Mesangial cell (primary cell): ENCODE data around the gene PRMT1. TPM values are rescaled to one million over a fixed set of nuclear protein-coding genes. Genes with fewer than 3 reads are reported as not detected.

Source experiments
- total RNA-seq: library from RNA; depleted of rRNA; stranded (reverse); fragments of >200 nt; gene quantifications from 2 replicates; pipeline ENCODE4 v1.2.3, GENCODE V29; 2015

PRMT1 gene
- 222 and 459 TPM in 2 replicates for total RNA-seq

DNA sequence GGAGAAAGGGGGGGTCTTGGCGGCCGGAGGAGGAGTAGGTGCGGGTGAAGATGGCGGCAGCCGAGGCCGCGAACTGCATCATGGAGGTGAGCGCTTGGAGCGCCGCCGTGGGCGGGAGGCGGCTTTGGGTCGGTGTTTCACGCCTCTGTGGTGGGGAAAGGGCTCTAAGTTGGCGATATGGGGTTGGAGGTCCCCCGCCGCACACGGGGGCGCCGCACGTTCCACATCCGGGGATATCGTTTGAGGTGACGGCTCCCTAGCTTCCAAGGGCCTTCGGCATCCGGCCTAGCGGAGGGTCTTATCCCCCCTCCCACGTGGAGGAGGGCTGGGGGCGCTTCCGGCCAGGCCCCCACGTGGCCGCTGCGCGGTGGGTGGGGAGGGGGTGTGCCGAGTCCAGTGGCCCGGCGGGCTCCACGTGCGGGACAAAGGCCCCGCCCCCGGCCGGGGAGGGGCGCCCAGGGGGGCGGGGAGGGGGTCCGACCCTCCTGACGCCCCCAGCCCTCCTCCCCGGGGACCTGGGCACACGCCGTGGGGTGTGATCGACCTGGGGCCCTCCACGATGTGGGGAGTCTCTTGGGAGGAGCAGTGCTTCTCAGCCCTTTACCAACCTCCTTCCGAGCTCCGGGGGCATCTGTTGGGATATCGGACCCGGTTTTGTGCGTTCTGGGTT lies at the start of gene PRMT1:
Gene PRMT1, plus strand, starts transcription at position 41 of the 670 bp plus-strand sequence. Its CDS starts 10 bp downstream, at position 51.

DNA sequence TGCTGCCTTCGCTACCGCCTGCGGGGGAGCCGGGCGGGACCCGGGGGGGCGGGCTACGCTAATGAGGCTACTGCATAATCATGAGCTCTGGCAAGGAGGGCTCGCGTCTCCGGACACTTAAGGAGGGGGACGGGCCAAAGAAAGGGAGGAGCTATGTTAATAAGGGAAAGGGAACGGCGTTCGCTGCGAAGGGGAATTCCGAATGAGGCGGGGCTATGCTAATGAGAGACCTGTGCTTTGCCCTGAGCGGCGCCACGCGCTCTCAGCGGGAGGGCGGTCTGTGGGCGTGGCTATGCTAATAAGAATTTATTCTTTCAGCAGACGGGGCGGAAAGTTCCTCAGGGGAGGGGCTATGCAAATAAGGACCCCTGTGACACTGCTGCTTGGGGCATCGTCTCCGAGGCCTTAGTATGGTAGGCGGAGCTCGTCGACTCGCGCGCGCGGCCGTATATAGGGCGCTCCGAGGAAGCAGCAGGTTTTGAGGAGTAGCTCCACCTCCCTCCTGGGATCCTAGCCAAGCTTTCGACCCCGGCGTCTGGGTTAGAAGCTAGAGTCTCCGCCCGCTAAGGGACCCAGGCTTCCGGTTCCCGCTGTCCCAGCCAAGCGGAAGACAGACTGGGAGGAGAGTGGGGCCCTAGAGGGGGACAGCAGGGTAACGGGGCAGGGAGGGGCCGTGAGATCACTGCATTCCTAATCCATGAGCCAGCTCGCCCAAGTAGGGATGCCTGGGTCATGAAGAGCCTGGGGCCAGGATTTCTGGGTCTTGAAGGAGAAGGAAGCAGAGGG lies 36.8 kb upstream of the PRMT1 start, which contains the start of gene RRAS:
Gene RRAS, minus strand, starts transcription at position 31 of the 786 bp plus-strand sequence. CDS start 45 bp downstream, outside the sequence.

DNA sequence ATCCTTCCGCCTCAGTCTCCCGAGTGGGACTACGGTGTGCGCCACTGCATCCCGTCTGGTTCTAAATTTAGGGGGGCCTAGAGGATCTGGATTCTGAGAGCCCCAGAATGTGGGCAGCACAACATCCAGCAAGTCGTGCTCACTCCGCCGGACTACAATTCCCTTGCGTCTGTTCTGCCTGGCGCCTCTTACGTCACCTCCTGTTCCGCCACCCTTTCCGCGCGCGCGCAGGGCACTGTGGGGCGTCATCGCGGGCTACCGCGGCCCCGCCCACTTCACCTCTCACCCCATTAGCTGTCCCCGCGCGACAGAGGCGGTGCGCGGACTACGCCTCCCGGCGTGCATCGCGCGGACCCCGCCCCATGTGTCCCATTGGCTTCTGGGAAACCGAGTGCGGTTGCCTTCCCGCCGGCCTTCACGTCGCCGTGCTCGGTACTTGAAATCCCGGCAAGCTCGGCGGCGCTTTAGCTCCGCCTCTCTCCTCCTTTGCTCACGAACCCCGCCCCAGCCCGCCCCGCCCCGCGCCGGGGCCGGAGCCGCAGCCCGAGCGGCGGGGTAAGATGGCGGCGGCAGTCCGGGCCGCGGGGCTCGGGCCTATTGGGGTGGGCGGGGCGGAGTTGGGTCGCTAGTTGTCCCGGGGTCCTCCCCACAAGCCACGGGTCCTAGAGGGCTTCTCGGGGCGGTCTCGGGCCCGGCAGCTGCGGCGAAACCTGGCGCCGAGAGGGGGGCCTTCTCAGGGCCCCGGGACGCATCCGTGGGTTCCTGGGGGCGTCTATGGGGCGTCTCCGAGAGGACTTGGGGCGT lies 35.2 kb upstream of the PRMT1 start, which contains the start of gene SCAF1:
Gene SCAF1, plus strand, starts transcription at position 522 of the 804 bp plus-strand sequence. CDS start 2,818 bp downstream, outside the sequence.

GRCh38 chr19:49665351-49666119 lies 11.5 kb upstream of the PRMT1 start, which contains the start of the genes BCL2L12 and IRF3:
Gene BCL2L12 (plus strand): TSS chr19:49665933. CDS start chr19:49666693, 760 bp downstream.
Gene IRF3 (minus strand): TSS chr19:49665857. CDS start chr19:49664838, 1,019 bp downstream.

GRCh38 chr19:49689133-49690078 lies 12.3 kb downstream of the PRMT1 start, which contains the start of gene ADM5:
Gene ADM5 (plus strand): TSS chr19:49689594. CDS start chr19:49689838, 244 bp downstream.

GRCh38 chr19:49690656-49691242 lies 13.7 kb downstream of the PRMT1 start, which contains the start of gene CPT1C:
Gene CPT1C (plus strand): TSS chr19:49691116. CDS start chr19:49692253, 1,137 bp downstream.

Other genes starting within 250 kb of the PRMT1 start
- under 0.01 TPM in 2 replicates for gene SLC17A7, start 235.7 kb upstream of the PRMT1 start, total RNA-seq
- gene PIH1D1, start 225.5 kb upstream of the PRMT1 start, total RNA-seq = 97.8 and 107 TPM in 2 replicates
- 37.5 and 43.7 TPM in 2 replicates for gene ALDH16A1, start 224.0 kb upstream of the PRMT1 start, total RNA-seq
- gene FLT3LG, start 203.1 kb upstream of the PRMT1 start, total RNA-seq = 0.81 and 5.7 TPM in 2 replicates
- 3,557 and 5,004 TPM in 2 replicates for gene RPL13A, start 189.7 kb upstream of the PRMT1 start, total RNA-seq
- gene RPS11, start 180.8 kb upstream of the PRMT1 start, total RNA-seq = 3,157 and 4,504 TPM in 2 replicates
- 36.2 and 124 TPM in 2 replicates for gene FCGRT, start 164.6 kb upstream of the PRMT1 start, total RNA-seq
- gene RCN3, start 149.3 kb upstream of the PRMT1 start, total RNA-seq = 88.3 and 94.6 TPM in 2 replicates
- 135 and 207 TPM in 2 replicates for gene NOSIP, start 96.7 kb upstream of the PRMT1 start, total RNA-seq
- 0.16 and 1.1 TPM in 2 replicates for gene PRRG2, start 96.0 kb upstream of the PRMT1 start, total RNA-seq
- 12.1 and 15.8 TPM in 2 replicates for gene PRR12, start 86.1 kb upstream of the PRMT1 start, total RNA-seq
- 71.7 and 112 TPM in 2 replicates for gene RRAS, start 37.1 kb upstream of the PRMT1 start, total RNA-seq
- gene SCAF1, start 35.1 kb upstream of the PRMT1 start, total RNA-seq = 39.8 and 41.7 TPM in 2 replicates
- 86.6 and 127 TPM in 2 replicates for gene IRF3, start 11.4 kb upstream of the PRMT1 start, total RNA-seq
- gene BCL2L12, start 11.3 kb upstream of the PRMT1 start, total RNA-seq = 20.0 and 67.8 TPM in 2 replicates
- gene ADM5, start 12.3 kb downstream of the PRMT1 start, total RNA-seq = 0.38 and 0.49 TPM in 2 replicates
- 4.4 and 30.8 TPM in 2 replicates for gene CPT1C, start 13.8 kb downstream of the PRMT1 start, total RNA-seq
- gene TSKS, start 86.0 kb downstream of the PRMT1 start, total RNA-seq = not detected in 2 replicates
- gene AP2A1, start 89.7 kb downstream of the PRMT1 start, total RNA-seq = 149 and 166 TPM in 2 replicates
- gene FUZ, start 136.0 kb downstream of the PRMT1 start, total RNA-seq = 22.3 and 33.6 TPM in 2 replicates
- 36.0 and 48.4 TPM in 2 replicates for gene MED25, start 141.0 kb downstream of the PRMT1 start, total RNA-seq
- gene PTOV1, start 173.9 kb downstream of the PRMT1 start, total RNA-seq = 106 and 159 TPM in 2 replicates
- 47.2 and 60.3 TPM in 2 replicates for gene PNKP, start 190.3 kb downstream of the PRMT1 start, total RNA-seq
- 36.3 and 38.9 TPM in 2 replicates for gene AKT1S1, start 200.1 kb downstream of the PRMT1 start, total RNA-seq
- gene TBC1D17, start 200.4 kb downstream of the PRMT1 start, total RNA-seq = 24.3 and 39.8 TPM in 2 replicates
- 2.3 and 4.4 TPM in 2 replicates for gene IL4I1, start 219.6 kb downstream of the PRMT1 start, total RNA-seq